ENCODE data around the gene C3orf52.

GRCh38 chr3:112086076-112086854 lies at the start of gene C3orf52:
- TF ChIP-seq CTCF (conservative IDR thresholded peaks at IDR 0.05 in 1 of 2, IDR thresholded peaks at IDR 0.05 in 1 of 2; ENCODE audit: low read depth in 1 of 2, low read length in 2 of 2) (no peak), EZH2 (IDR thresholded peaks at IDR 0.05; ENCODE audit: low read length, missing control alignments) (no peak)

All from fibroblast of lung (primary cell).